ENCODE results near the gene FSD1.
"Not testable (repeated sequence)": the region's sequence is repeated elsewhere in the genome, so short reads cannot be mapped to it uniquely, and the experiment has no call there.

FSD1 gene

GRCh38 chr19:4286141-4286540 lies 18.3 kb upstream of the FSD1 start:
- not testable (repeated sequence) for H3K27ac ChIP-seq (ENCODE audit: low read length); H3K4me3 ChIP-seq (ENCODE audit: low read length in 2 of 2); H3K9me3 ChIP-seq (ENCODE audit: control insufficient read depth in 2 of 2, low read length in 2 of 2); H3K4me1 ChIP-seq (ENCODE audit: control insufficient read depth, insufficient read depth, low read length); H3K9ac ChIP-seq (ENCODE audit: low read length in 2 of 2); H3K36me3 ChIP-seq (ENCODE audit: control insufficient read depth in 2 of 2, insufficient read depth in 2 of 2, low read length in 2 of 2)
- H3K27me3 ChIP-seq (ENCODE audit: control insufficient read depth in 1 of 2, insufficient read depth in 2 of 2, low read length in 2 of 2): peaks cover 14 to 19% of the 10 kb centered on the region in 2 donors

- no peak overlapping the region for H3K9ac ChIP-seq (ENCODE audit: low read length in 2 of 2)
- peaks cover 9 to 15% of the 10 kb centered on the region in 2 donors for H3K27me3 ChIP-seq (ENCODE audit: control insufficient read depth in 1 of 2, insufficient read depth in 2 of 2, low read length in 2 of 2)
Observed at GRCh38 chr19:4288091-4288777, 16.2 kb upstream of the FSD1 start.

GRCh38 chr19:4291184-4291732 lies 13.1 kb upstream of the FSD1 start:
- Histone ChIP-seq H3K27me3 (ENCODE audit: control insufficient read depth in 1 of 2, insufficient read depth in 2 of 2, low read length in 2 of 2) (peaks cover 3 to 16% of the 10 kb centered on the region in 2 donors), H3K9me3 (ENCODE audit: control insufficient read depth in 2 of 2, low read length in 2 of 2) (no peaks in the 10 kb centered on the region), H3K9ac (ENCODE audit: low read length in 2 of 2) (no peak overlapping the region), H3K27ac (ENCODE audit: low read length) (no peak overlapping the region), H3K36me3 (ENCODE audit: control insufficient read depth in 2 of 2, insufficient read depth in 2 of 2, low read length in 2 of 2) (no peaks in the 10 kb centered on the region), H3K4me1 (ENCODE audit: control insufficient read depth, insufficient read depth, low read length) (no peaks in the 10 kb centered on the region), H3K4me3 (ENCODE audit: low read length in 2 of 2) (no peak overlapping the region)

More at GRCh38 chr19:4288091-4288777, 16.2 kb upstream of the FSD1 start:
- Histone ChIP-seq H3K27ac (ENCODE audit: low read length) (no peak overlapping the region), H3K4me1 (ENCODE audit: control insufficient read depth, insufficient read depth, low read length) (no peaks in the 10 kb centered on the region), H3K36me3 (ENCODE audit: control insufficient read depth in 2 of 2, insufficient read depth in 2 of 2, low read length in 2 of 2) (no peaks in the 10 kb centered on the region), H3K4me3 (ENCODE audit: low read length in 2 of 2) (no peak overlapping the region), H3K9me3 (ENCODE audit: control insufficient read depth in 2 of 2, low read length in 2 of 2) (no peaks in the 10 kb centered on the region)

GRCh38 chr19:4292515-4292914 lies 11.9 kb upstream of the FSD1 start:
- Histone ChIP-seq H3K36me3 (ENCODE audit: control insufficient read depth in 2 of 2, insufficient read depth in 2 of 2, low read length in 2 of 2) (no peaks in the 10 kb centered on the region), H3K9ac (ENCODE audit: low read length in 2 of 2) (no peak overlapping the region), H3K27me3 (ENCODE audit: control insufficient read depth in 1 of 2, insufficient read depth in 2 of 2, low read length in 2 of 2) (peaks cover 7 to 19% of the 10 kb centered on the region in 2 donors), H3K4me1 (ENCODE audit: control insufficient read depth, insufficient read depth, low read length) (no peaks in the 10 kb centered on the region), H3K4me3 (ENCODE audit: low read length in 2 of 2) (no peak overlapping the region), H3K27ac (ENCODE audit: low read length) (no peak overlapping the region), H3K9me3 (ENCODE audit: control insufficient read depth in 2 of 2, low read length in 2 of 2) (no peaks in the 10 kb centered on the region)

- Histone ChIP-seq H3K4me3 (ENCODE audit: low read length in 2 of 2) (no peak overlapping the region), H3K27ac (ENCODE audit: low read length) (no peak overlapping the region)
Observed at GRCh38 chr19:4294389-4294788, 10.0 kb upstream of the FSD1 start.

GRCh38 chr19:4295972-4296771 lies 8.2 kb upstream of the FSD1 start:
- Histone ChIP-seq H3K27me3 (ENCODE audit: control insufficient read depth in 1 of 2, insufficient read depth in 2 of 2, low read length in 2 of 2) (peaks cover 7 to 16% of the 10 kb centered on the region in 2 donors), H3K9ac (ENCODE audit: low read length in 2 of 2) (no peak overlapping the region), H3K4me1 (ENCODE audit: control insufficient read depth, insufficient read depth, low read length) (no peaks in the 10 kb centered on the region), H3K36me3 (ENCODE audit: control insufficient read depth in 2 of 2, insufficient read depth in 2 of 2, low read length in 2 of 2) (no peaks in the 10 kb centered on the region), H3K4me3 (ENCODE audit: low read length in 2 of 2) (no peak overlapping the region), H3K27ac (ENCODE audit: low read length) (no peak overlapping the region), H3K9me3 (ENCODE audit: control insufficient read depth in 2 of 2, low read length in 2 of 2) (no peaks in the 10 kb centered on the region)

More at GRCh38 chr19:4294389-4294788, 10.0 kb upstream of the FSD1 start:
- H3K36me3 ChIP-seq (ENCODE audit: control insufficient read depth in 2 of 2, insufficient read depth in 2 of 2, low read length in 2 of 2): no peaks in the 10 kb centered on the region
- no peak overlapping the region for H3K9ac ChIP-seq (ENCODE audit: low read length in 2 of 2)
- H3K9me3 ChIP-seq (ENCODE audit: control insufficient read depth in 2 of 2, low read length in 2 of 2): no peaks in the 10 kb centered on the region
- H3K4me1 ChIP-seq (ENCODE audit: control insufficient read depth, insufficient read depth, low read length): no peaks in the 10 kb centered on the region
- H3K27me3 ChIP-seq (ENCODE audit: control insufficient read depth in 1 of 2, insufficient read depth in 2 of 2, low read length in 2 of 2): peaks cover 7 to 19% of the 10 kb centered on the region in 2 donors

GRCh38 chr19:4297901-4298809 lies 6.2 kb upstream of the FSD1 start:
- Histone ChIP-seq H3K27me3 (ENCODE audit: control insufficient read depth in 1 of 2, insufficient read depth in 2 of 2, low read length in 2 of 2) (peaks cover 7 to 14% of the 10 kb centered on the region in 2 donors), H3K4me3 (ENCODE audit: low read length in 2 of 2) (no peak overlapping the region), H3K36me3 (ENCODE audit: control insufficient read depth in 2 of 2, insufficient read depth in 2 of 2, low read length in 2 of 2) (no peaks in the 10 kb centered on the region), H3K27ac (ENCODE audit: low read length) (no peak overlapping the region), H3K4me1 (ENCODE audit: control insufficient read depth, insufficient read depth, low read length) (no peaks in the 10 kb centered on the region), H3K9ac (ENCODE audit: low read length in 2 of 2) (no peak overlapping the region), H3K9me3 (ENCODE audit: control insufficient read depth in 2 of 2, low read length in 2 of 2) (no peaks in the 10 kb centered on the region)

- Histone ChIP-seq H3K27me3 (ENCODE audit: control insufficient read depth in 1 of 2, insufficient read depth in 2 of 2, low read length in 2 of 2) (peaks cover 10 to 17% of the 10 kb centered on the region in 2 donors), H3K4me1 (ENCODE audit: control insufficient read depth, insufficient read depth, low read length) (no peaks in the 10 kb centered on the region), H3K27ac (ENCODE audit: low read length) (no peak overlapping the region), H3K9me3 (ENCODE audit: control insufficient read depth in 2 of 2, low read length in 2 of 2) (no peaks in the 10 kb centered on the region), H3K9ac (ENCODE audit: low read length in 2 of 2) (no peak overlapping the region), H3K36me3 (ENCODE audit: control insufficient read depth in 2 of 2, insufficient read depth in 2 of 2, low read length in 2 of 2) (no peaks in the 10 kb centered on the region), H3K4me3 (ENCODE audit: low read length in 2 of 2) (no peak overlapping the region)
Observed at GRCh38 chr19:4298810-4299550, 5.4 kb upstream of the FSD1 start.

GRCh38 chr19:4300589-4300988 lies 3.8 kb upstream of the FSD1 start:
- H3K4me1 ChIP-seq (ENCODE audit: control insufficient read depth, insufficient read depth, low read length): no peaks in the 10 kb centered on the region
- H3K27me3 ChIP-seq (ENCODE audit: control insufficient read depth in 1 of 2, insufficient read depth in 2 of 2, low read length in 2 of 2): peaks cover 19 to 22% of the 10 kb centered on the region in 2 donors
- H3K9ac ChIP-seq (ENCODE audit: low read length in 2 of 2): no peak overlapping the region
- H3K27ac ChIP-seq (ENCODE audit: low read length): no peak overlapping the region
- no peaks in the 10 kb centered on the region for H3K9me3 ChIP-seq (ENCODE audit: control insufficient read depth in 2 of 2, low read length in 2 of 2)
- H3K4me3 ChIP-seq (ENCODE audit: low read length in 2 of 2): no peak overlapping the region
- no peaks in the 10 kb centered on the region for H3K36me3 ChIP-seq (ENCODE audit: control insufficient read depth in 2 of 2, insufficient read depth in 2 of 2, low read length in 2 of 2)
